ENCODE results near the gene SSRP1.
A peak's percentile ranks its signal among the peaks of the same experiment; 100 is the strongest.

SSRP1 gene

DNA sequence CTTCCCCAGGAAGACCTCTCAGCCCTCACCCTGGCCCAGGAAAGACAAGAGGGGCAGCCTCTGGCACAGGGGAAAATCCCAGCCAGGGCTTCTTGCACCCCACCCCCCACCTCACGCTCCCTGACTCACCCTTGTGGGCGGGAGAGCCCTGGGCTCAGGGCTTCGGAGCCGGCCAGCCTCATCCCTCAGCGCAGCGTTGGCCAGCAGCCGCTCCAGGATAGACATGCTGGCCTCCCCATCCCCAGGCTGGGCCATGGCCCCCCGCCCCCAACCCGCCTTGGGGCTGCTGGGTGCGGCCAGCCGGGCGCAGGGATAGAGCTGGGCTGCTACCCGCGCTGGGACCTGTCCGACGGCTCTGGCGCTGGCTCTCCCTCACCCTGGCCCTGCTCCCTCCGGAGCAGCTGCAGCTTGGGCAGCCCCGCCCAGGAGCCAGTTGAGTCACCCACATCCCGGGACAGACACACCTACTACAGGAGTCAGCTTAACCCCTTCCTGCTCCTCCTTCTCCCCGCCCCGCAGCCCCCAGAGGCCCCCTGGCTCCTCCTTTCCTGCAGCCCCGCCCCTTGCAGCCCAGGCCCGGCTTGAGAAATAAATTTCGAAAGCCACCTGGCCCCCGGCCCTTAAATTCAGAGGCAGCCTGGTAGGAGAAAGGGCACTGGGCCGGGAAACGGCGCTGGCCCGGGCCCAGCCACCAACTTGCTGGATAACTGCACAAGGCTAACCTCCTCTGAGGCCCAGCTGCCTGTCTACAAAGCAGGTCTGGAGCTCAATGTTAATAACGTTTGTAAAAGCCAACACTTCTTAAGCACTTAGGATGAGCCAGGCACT is 24.4 kb downstream of the SSRP1 start:
- Histone ChIP-seq H3K9ac (ENCODE audit: low read length in 5 of 5) (peak overlapping the region; percentile 48 to 92 (median 59)), H3K27me3 (ENCODE audit: control insufficient read depth in 5 of 5, insufficient read depth in 4 of 5, low read length in 5 of 5) (no peaks in the 10 kb centered on the region), H3K4me3 (ENCODE audit: low read depth in 1 of 5, low read length in 5 of 5) (peak overlapping the region; percentile 50 to 68 (median 61)), H3K27ac (ENCODE audit: low read depth, low read length) (peak overlapping the region; percentile 96), H3K4me1 (ENCODE audit: control insufficient read depth in 5 of 5, insufficient read depth in 5 of 5, low read length in 5 of 5) (peaks cover 45 to 97% (median 94%) of the 10 kb centered on the region in 5 donors), H3K36me3 (ENCODE audit: control insufficient read depth in 5 of 5, insufficient read depth in 5 of 5, low read length in 5 of 5) (peaks cover 0 to 69% (median 58%) of the 10 kb centered on the region in 5 donors), H3K9me3 (ENCODE audit: control insufficient read depth in 5 of 5, low read length in 5 of 5) (no peaks in the 10 kb centered on the region)

- Histone ChIP-seq H3K36me3 (ENCODE audit: control insufficient read depth in 5 of 5, insufficient read depth in 5 of 5, low read length in 5 of 5) (peaks cover 0 to 64% (median 54%) of the 10 kb centered on the region in 5 donors), H3K27ac (ENCODE audit: low read depth, low read length) (peak overlapping the region; percentile 96), H3K9me3 (ENCODE audit: control insufficient read depth in 5 of 5, low read length in 5 of 5) (no peaks in the 10 kb centered on the region), H3K9ac (ENCODE audit: low read length in 5 of 5) (peak overlapping the region; percentile 48 to 92 (median 59)), H3K4me3 (ENCODE audit: low read depth in 1 of 5, low read length in 5 of 5) (peak overlapping the region; percentile 50 to 68 (median 61)), H3K4me1 (ENCODE audit: control insufficient read depth in 5 of 5, insufficient read depth in 5 of 5, low read length in 5 of 5) (peaks cover 41 to 97% (median 91%) of the 10 kb centered on the region in 5 donors), H3K27me3 (ENCODE audit: control insufficient read depth in 5 of 5, insufficient read depth in 4 of 5, low read length in 5 of 5) (no peaks in the 10 kb centered on the region)
These were observed 25.0 kb downstream of the SSRP1 start for GRCh38 chr11:57310630-57311086.

DNA sequence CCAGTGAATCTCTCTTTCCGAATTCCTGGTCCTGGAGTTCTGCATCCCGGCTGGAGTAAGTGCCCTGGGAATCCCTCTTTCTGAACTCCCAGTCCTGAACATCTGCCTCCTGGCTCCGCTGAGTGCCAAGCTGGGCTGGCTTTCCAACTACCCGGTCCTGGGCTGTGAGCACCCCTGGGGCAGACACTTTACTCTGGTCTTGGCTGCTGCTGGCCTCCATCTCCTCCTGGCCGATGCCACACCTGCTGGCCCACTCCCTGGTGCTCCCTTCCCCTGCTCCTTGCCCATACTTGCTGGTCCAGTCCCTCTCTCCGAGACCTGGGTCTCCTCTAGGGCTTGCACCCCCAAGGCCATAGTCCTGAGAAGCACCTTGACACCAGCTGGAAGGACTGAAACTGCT is 25.6 kb downstream of the SSRP1 start:
- Histone ChIP-seq H3K4me3 (ENCODE audit: low read depth in 1 of 5, low read length in 5 of 5) (peak overlapping the region; percentile 50 to 68 (median 61)), H3K9me3 (ENCODE audit: control insufficient read depth in 5 of 5, low read length in 5 of 5) (no peaks in the 10 kb centered on the region), H3K27ac (ENCODE audit: low read depth, low read length) (peak overlapping the region; percentile 96), H3K4me1 (ENCODE audit: control insufficient read depth in 5 of 5, insufficient read depth in 5 of 5, low read length in 5 of 5) (peaks cover 41 to 97% (median 91%) of the 10 kb centered on the region in 5 donors), H3K27me3 (ENCODE audit: control insufficient read depth in 5 of 5, insufficient read depth in 4 of 5, low read length in 5 of 5) (no peaks in the 10 kb centered on the region), H3K36me3 (ENCODE audit: control insufficient read depth in 5 of 5, insufficient read depth in 5 of 5, low read length in 5 of 5) (peaks cover 0 to 64% (median 50%) of the 10 kb centered on the region in 5 donors), H3K9ac (ENCODE audit: low read length in 5 of 5) (peak overlapping the region; percentile 48 to 92 (median 59))

DNA sequence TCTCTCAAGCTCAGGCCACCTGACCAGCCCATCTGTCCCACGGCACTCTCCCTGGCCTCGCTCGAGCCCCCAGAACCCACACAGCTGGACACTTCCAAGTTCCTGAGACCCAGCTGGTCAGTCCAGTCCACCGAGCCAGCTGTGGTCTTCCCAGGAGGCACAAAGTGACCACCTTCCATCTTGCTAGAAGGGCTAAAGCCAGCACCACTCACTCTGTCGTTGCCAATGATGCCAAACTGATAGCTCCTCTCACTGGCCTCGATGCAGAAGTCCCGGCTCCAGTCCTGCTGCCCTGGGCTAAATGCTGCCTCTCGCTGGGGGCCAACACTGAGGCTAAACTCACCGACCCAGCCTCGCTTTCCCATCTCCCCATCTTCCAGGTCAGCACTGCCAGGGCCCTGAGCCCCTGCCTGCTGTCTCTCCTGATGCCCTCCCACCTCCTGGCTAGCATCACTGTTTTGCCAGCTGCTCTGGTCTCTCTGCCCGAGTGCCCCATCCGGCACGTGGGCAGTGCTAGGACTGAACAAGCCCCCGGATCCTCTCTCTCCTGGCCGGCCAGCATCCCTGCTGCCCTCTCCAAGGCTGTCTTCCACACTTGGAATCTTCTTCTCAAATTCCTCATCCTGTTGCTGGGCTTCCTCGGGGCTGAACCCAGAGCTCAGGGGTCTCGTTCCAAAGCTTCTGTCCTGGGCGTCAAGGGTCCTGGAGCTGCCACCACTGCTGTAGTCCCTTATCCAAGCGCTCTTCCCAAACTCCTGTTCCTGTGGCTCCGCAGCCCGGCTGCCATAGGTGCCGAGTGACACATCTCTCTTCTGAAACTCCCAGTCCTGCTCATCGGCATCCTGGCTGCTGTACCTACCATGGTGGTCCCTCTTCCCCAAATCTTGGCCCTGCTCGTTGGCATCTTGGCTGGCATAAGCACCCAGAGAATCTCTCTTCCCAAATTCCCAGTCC is 26.3 kb downstream of the SSRP1 start:
- H3K4me3 ChIP-seq (ENCODE audit: low read depth in 1 of 5, low read length in 5 of 5), result peak overlapping the region in 1 of 5 donors; percentile 1
- H3K27ac ChIP-seq (ENCODE audit: low read depth, low read length), result peak overlapping the region; percentile 96
- no peaks in the 10 kb centered on the region for H3K27me3 ChIP-seq (ENCODE audit: control insufficient read depth in 5 of 5, insufficient read depth in 4 of 5, low read length in 5 of 5)
- peaks cover 0 to 57% (median 43%) of the 10 kb centered on the region in 5 donors for H3K36me3 ChIP-seq (ENCODE audit: control insufficient read depth in 5 of 5, insufficient read depth in 5 of 5, low read length in 5 of 5)
- H3K9me3 ChIP-seq (ENCODE audit: control insufficient read depth in 5 of 5, low read length in 5 of 5), result no peaks in the 10 kb centered on the region
- peak overlapping the region in 3 of 5 donors; percentile 16 to 92 (median 72) for H3K9ac ChIP-seq (ENCODE audit: low read length in 5 of 5)
- H3K4me1 ChIP-seq (ENCODE audit: control insufficient read depth in 5 of 5, insufficient read depth in 5 of 5, low read length in 5 of 5), result peaks cover 41 to 97% (median 91%) of the 10 kb centered on the region in 5 donors

- Histone ChIP-seq H3K27me3 (ENCODE audit: control insufficient read depth in 5 of 5, insufficient read depth in 4 of 5, low read length in 5 of 5) (no peaks in the 10 kb centered on the region), H3K27ac (ENCODE audit: low read depth, low read length) (peak overlapping the region; percentile 96), H3K9me3 (ENCODE audit: control insufficient read depth in 5 of 5, low read length in 5 of 5) (no peaks in the 10 kb centered on the region), H3K9ac (ENCODE audit: low read length in 5 of 5) (peak overlapping the region in 2 of 5 donors; percentile 16 to 72), H3K36me3 (ENCODE audit: control insufficient read depth in 5 of 5, insufficient read depth in 5 of 5, low read length in 5 of 5) (peaks cover 0 to 50% (median 37%) of the 10 kb centered on the region in 5 donors), H3K4me3 (ENCODE audit: low read depth in 1 of 5, low read length in 5 of 5) (peak overlapping the region in 1 of 5 donors; percentile 1), H3K4me1 (ENCODE audit: control insufficient read depth in 5 of 5, insufficient read depth in 5 of 5, low read length in 5 of 5) (peaks cover 41 to 97% (median 91%) of the 10 kb centered on the region in 5 donors)
These were observed 27.1 kb downstream of the SSRP1 start for GRCh38 chr11:57308426-57309060.

GRCh38 chr11:57307666-57308270 is 27.9 kb downstream of the SSRP1 start:
- H3K4me3 ChIP-seq (ENCODE audit: low read depth in 1 of 5, low read length in 5 of 5), result peak overlapping the region in 4 of 5 donors; percentile 6 to 23 (median 18)
- peak overlapping the region; percentile 96 for H3K27ac ChIP-seq (ENCODE audit: low read depth, low read length)
- H3K27me3 ChIP-seq (ENCODE audit: control insufficient read depth in 5 of 5, insufficient read depth in 4 of 5, low read length in 5 of 5), result no peaks in the 10 kb centered on the region
- peaks cover 0 to 50% (median 36%) of the 10 kb centered on the region in 5 donors for H3K36me3 ChIP-seq (ENCODE audit: control insufficient read depth in 5 of 5, insufficient read depth in 5 of 5, low read length in 5 of 5)
- no peaks in the 10 kb centered on the region for H3K9me3 ChIP-seq (ENCODE audit: control insufficient read depth in 5 of 5, low read length in 5 of 5)
- peak overlapping the region in 1 of 5 donors; percentile 21 for H3K9ac ChIP-seq (ENCODE audit: low read length in 5 of 5)
- peaks cover 37 to 91% (median 84%) of the 10 kb centered on the region in 5 donors for H3K4me1 ChIP-seq (ENCODE audit: control insufficient read depth in 5 of 5, insufficient read depth in 5 of 5, low read length in 5 of 5)

DNA sequence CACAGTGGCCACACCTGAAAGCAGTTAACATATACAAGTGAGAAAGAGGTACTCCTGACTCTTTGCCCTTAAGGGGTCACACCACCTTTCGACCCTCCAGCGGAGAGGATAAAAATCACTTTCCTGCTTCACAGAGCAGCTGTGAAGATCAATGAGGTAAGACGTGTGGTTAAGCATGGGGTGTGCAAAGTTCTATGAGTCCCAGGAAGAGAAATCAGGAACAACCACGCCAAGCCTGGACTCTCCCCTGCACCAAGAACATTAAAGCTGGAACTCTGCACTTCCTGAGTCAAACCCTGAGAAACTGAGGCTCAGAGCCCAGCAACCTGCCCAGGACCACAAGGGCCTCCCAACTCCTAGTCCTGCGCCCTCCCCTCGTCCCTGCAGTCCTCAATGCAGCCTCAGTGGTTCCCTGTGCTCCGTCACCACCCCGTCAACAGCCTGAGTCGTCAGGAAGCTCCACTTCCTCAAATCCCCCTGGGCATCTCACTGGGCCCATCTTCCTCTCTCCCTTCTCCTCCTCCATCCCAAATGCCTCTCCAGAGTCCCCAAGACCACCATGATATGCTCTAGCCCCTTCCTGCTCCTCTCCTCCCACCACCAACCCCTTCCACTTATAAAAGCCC is 28.6 kb downstream of the SSRP1 start:
- Histone ChIP-seq H3K27ac (ENCODE audit: low read depth, low read length) (peak overlapping the region; percentile 33), H3K27me3 (ENCODE audit: control insufficient read depth in 5 of 5, insufficient read depth in 4 of 5, low read length in 5 of 5) (no peaks in the 10 kb centered on the region), H3K4me1 (ENCODE audit: control insufficient read depth in 5 of 5, insufficient read depth in 5 of 5, low read length in 5 of 5) (peaks cover 30 to 84% (median 77%) of the 10 kb centered on the region in 5 donors), H3K36me3 (ENCODE audit: control insufficient read depth in 5 of 5, insufficient read depth in 5 of 5, low read length in 5 of 5) (peaks cover 0 to 51% (median 36%) of the 10 kb centered on the region in 5 donors), H3K4me3 (ENCODE audit: low read depth in 1 of 5, low read length in 5 of 5) (peak overlapping the region in 4 of 5 donors; percentile 14 to 43 (median 22)), H3K9ac (ENCODE audit: low read length in 5 of 5) (peak overlapping the region in 1 of 5 donors; percentile 21), H3K9me3 (ENCODE audit: control insufficient read depth in 5 of 5, low read length in 5 of 5) (no peaks in the 10 kb centered on the region)

DNA sequence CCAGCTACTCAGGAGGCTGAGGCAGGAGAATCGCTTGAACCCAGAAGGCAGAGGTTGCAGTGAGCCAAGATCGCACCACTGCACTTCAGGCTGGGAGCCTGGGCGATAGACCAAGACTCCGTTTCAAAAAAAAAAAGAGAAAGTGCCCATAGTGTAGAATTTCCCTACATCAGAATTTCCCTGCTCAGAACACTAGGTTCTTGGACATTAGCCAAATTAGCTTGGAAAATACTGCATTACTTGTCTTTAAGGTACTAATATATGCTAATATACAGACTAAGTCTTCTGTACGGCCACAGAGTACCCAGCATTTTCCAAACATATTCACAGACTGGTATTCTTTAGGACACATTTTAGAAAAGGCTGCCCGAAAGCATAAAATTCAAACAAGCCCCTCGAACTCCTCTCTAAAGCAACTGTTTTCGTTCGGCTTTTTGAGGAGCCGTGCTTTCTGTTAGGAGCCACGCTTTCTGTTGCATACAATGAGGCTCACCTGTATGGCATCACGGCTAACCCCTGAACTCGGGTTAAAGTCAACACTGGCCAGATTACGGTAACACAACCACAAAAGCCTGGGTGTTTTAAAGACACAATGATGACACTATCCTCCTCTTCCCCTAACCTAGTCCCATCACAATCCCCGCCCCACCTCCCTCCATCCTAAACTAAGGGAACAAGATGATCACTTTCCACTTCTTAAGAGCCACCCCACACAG is 29.4 kb downstream of the SSRP1 start:
- Histone ChIP-seq H3K27ac (ENCODE audit: low read depth, low read length) (peak overlapping the region; percentile 74), H3K9ac (ENCODE audit: low read length in 5 of 5) (peak overlapping the region in 1 of 5 donors; percentile 7), H3K4me1 (ENCODE audit: control insufficient read depth in 5 of 5, insufficient read depth in 5 of 5, low read length in 5 of 5) (peaks cover 26 to 79% (median 69%) of the 10 kb centered on the region in 5 donors), H3K9me3 (ENCODE audit: control insufficient read depth in 5 of 5, low read length in 5 of 5) (no peaks in the 10 kb centered on the region), H3K36me3 (ENCODE audit: control insufficient read depth in 5 of 5, insufficient read depth in 5 of 5, low read length in 5 of 5) (peaks cover 0 to 58% (median 43%) of the 10 kb centered on the region in 5 donors), H3K4me3 (ENCODE audit: low read depth in 1 of 5, low read length in 5 of 5) (no peak overlapping the region), H3K27me3 (ENCODE audit: control insufficient read depth in 5 of 5, insufficient read depth in 4 of 5, low read length in 5 of 5) (no peaks in the 10 kb centered on the region)
